NCI-H1930 (cell line): ENCODE data around the gene ST6GAL2.

ENCODE experiments used
- DNase-seq, 2 experiments: peaks; one replicate each; lab custom pipeline; 2025; lab: John Stamatoyannopoulos, UW

Gene ST6GAL2

DNA sequence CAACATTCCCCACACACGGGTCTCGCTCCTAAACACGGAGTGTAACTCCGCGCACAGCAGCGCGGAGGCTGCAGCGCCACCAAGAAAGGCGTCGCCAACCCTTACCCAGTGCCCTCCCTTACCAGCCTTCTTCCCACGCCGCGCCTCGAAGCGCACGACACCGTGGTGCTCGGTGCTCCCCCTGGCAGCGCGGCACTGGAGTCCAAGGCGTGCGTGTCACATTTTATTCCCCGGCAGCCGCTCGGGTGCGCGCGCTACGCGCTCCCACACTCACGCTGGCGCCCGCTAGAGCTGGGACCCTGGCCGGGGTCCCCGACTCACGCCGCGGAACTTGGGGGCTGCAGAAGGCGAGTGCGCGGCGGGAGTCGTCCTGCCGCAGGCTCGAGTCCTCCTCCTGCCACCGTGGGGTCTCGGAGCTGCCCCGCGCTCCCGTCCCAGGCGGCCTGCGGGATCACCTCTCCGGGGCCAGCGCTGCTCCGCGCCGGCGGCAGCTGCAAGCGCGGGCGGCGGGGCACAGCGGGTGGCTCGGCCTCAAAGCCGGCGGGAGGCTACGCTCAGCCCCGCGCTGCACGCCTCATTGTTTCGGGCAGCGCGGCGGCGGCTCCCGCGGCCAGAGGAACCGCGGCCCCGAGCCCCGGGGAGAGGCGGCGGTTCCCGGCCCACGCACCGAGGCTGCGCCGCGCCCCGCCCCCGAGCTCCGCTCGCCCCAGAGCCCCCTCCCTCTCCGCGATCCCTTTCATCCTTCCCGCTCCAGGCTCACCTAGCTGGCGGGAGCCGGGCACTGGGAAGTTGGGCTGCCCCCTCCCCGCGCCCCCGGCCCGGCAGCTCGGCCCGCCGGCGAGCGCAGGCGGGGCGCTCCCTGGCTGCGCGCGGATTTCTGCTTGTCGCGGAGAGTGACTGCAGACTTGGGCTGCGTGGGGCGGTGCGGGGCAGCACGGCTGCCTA lies at the start of gene ST6GAL2:
Gene ST6GAL2, minus strand, starts transcription at position 197 of the 945 bp plus-strand sequence. CDS start 42,190 bp downstream, outside the sequence.
- DNase-seq, result peak; percentile 7 to 25

DNA sequence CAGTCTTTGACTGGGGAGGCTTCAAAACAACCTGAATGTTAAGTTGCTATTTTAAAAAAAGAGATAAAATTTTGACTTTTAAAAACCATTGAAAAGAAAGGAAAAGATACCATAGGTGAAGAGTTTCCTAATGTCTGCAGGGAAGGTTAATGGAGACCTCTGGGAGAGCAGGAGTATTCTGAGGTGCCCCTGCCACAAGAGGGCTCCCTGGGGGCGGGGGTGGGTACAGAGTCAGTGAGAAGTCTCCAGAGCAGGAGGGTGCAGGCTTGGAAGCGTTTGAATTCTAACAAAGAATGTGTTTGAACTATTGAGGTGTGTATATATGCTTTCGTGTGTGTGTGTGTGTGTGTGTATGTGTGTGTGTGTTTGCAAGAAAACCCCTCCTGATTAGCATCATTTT lies 46.7 kb upstream of the ST6GAL2 start:
- no peak for DNase-seq

DNA sequence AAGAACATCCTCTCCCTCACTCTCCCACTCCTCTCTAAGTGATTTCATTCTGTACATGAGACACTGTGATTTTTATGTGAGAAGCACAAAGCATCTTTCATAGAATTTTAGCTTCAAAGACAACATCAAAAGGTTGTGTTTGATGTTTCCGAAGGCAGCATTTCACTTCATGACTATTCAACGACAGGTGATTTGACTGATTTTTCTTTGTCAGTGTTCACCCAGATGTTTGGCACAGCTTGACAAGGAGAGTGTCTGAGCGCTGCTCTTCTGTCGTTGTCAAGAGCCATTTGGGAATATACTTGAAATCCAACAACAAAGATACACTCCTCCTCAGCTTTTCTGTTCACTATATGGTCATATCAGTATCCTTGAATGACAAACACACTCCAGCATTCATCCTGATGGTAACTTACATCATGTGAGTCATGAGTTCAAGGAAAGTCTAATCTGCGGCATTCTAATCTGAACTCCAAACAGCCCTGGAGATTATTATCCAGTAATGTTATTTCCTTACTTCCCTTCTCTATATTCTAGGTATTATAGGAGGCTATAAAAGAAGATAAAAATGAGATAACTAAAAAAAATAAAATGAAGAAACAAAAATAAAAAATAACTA lies 45.9 kb upstream of the ST6GAL2 start:
- no peak for DNase-seq

- no peak for DNase-seq
Measured at GRCh38 chr2:106921451-106921850, 35.5 kb upstream of the ST6GAL2 start.

GRCh38 chr2:106919012-106919411 lies 33.0 kb upstream of the ST6GAL2 start:
- no peak for DNase-seq

DNA sequence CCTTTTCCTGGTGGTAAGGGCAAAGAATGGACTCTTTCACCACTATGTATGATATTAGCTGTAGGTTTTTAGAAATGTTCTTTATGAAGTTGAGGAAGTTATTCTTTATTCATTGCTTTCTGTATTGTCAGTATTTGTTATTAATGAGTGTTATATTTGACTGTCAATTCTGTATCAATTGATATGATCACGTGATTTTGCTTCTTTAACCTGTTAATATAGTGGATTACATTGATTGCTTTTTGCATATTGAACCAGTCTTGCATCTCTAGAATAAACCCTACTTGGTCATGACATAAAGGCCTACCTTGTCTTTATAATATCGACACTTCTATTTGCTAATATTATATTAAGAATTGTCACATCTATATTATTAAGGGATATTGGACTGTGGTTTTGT lies 18.3 kb upstream of the ST6GAL2 start:
- DNase-seq, result no peak

- DNase-seq, result no peak
Measured at GRCh38 chr2:106899786-106900530, 14.0 kb upstream of the ST6GAL2 start.

- DNase-seq, result no peak
Measured at GRCh38 chr2:106894545-106894944, 8.6 kb upstream of the ST6GAL2 start.

DNA sequence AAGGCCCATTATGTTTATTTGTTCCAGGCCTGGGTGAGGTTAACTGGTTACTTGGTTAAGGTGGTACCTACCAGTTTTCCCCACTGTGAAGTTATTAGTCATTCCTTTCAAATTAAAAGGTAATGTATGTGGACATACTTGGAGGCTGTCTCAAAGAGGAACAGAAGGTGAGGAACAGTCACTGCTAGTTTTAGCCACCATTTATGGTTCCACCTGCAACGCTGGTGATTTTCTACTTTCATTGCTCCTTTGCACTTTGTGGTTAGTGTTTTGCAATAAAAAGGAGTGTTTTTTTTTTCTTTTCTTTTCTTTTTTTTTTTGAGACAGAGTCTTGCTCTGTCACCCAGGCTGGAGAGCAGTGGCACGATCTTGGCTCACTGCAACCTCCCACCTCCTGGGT lies 6.1 kb upstream of the ST6GAL2 start:
- no peak for DNase-seq

DNA sequence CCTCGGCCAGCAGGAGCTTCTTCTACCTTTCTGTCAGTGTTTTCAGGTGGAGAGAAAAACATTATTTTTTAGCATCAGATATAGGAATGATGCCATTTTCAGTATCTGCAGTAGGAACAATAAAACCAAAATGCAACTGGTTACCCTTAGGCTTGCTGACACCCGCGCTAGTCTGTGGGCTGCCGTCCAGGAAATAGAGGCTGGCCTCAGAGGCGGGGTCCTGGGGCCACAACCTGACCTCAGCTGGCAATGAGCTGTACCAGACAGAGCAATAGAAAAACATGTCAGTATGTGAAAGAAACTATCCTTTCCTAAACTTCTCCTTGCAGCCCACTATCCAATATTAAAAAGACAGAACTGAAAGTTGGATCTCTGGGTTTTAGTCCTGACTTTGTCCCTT lies 4.6 kb upstream of the ST6GAL2 start:
- no peak for DNase-seq

- peak; percentile 51 to 59 for DNase-seq
Measured at GRCh38 chr2:106886916-106887758, 1.2 kb upstream of the ST6GAL2 start.

GRCh38 chr2:106885329-106885728 lies 638 bp downstream of the ST6GAL2 start:
- DNase-seq, result no peak

GRCh38 chr2:106882673-106883072 lies 3.3 kb downstream of the ST6GAL2 start:
- no peak for DNase-seq

DNA sequence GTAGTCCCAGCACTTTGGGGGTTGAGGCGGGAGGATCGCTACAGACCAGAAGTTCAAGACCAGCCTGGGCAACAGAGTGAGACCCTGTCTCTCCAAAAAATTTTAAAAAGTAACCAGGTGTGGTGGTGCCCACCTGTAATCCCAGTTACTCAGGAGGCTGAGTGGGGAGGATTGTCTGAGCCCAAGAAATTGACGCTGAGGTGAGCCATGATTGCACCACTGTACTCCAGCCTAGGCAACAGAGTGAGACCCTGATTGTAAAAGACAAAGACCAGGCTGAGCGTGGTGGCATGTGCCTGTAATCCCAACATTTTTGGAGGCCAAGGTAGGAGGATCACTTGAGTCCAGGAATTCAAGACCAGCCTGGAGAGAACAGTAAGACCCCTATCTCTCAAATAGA lies 7.8 kb downstream of the ST6GAL2 start:
- no peak for DNase-seq

- DNase-seq, result no peak
Measured at GRCh38 chr2:106876699-106877098, 9.3 kb downstream of the ST6GAL2 start.

GRCh38 chr2:106869512-106870275 lies 16.3 kb downstream of the ST6GAL2 start:
- no peak for DNase-seq

DNA sequence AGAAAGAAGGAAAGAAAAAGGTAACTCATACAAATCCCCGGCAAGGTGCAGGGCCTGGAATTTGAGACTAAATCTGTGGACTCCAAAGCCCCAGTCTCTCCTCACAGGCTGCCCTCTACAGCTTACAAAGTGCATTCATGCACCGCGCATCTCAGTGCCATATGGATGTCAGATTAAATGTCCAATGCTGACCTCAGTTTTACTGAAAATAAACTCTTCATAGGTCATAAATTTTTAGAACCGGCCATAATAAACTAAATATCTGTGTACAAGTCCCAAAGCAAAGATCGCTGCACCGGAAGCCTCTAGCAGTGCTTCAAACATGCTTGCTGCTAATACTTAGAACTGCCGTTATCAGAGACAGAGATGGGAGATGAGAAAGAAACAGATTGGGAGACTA lies 17.7 kb downstream of the ST6GAL2 start:
- DNase-seq, result no peak

- no peak for DNase-seq
Measured at GRCh38 chr2:106867196-106867953, 18.6 kb downstream of the ST6GAL2 start.

DNA sequence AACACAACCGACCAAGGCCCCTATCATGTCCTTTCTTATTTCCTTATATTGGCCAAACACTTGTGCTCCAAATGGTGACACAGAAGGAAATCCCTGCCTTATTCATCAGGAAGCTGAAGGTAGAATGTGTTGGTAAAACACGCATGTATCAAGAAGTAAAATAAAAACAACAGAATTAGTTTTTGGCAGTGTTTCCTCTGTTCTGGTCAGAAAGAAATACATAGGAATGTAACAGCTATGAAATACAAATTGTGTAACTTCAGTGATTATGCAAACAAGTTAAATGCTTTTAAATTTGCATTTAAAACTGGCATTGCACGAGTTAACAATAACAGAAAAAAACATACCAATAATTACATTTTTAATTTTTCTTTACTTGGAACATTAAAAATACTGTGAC lies 19.3 kb downstream of the ST6GAL2 start:
- DNase-seq, result no peak

DNA sequence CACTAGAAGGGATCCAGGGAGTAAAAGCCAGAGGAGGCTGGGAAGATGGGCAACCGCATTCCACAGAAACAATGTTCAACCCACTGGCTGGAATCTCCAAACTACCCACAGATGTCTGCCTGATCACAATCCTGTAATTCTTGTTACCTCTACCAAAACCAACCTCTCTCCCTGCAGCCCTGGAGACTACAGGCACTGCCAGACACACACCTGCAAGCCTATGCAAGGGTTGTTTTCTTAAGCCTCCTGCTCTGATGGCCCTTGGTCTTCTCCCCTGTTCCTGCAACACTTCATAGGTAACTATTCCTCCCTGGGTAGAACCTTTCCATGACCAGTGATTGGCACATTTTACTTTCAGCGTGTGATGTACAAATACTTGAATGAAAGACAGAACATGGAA lies 21.9 kb downstream of the ST6GAL2 start:
- DNase-seq, result no peak
